SHP77 treated with DMSO at 0.1 percent for 48 hours (cell line): ENCODE data around the gene GRM4.

Source experiments
- DNase-seq: peaks from one replicate; lab custom pipeline; 2025; lab: John Stamatoyannopoulos, UW

GRM4 gene

GRCh38 chr6:34061348-34061747 is 84.5 kb downstream of the GRM4 start:
- DNase-seq: no peak

- no peak for DNase-seq
These were observed 86.0 kb downstream of the GRM4 start for GRCh38 chr6:34059914-34060313.

- DNase-seq: no peak
These were observed 86.7 kb downstream of the GRM4 start for GRCh38 chr6:34059136-34059731.

GRCh38 chr6:34057790-34058189 is 88.1 kb downstream of the GRM4 start:
- DNase-seq: no peak

GRCh38 chr6:34057191-34057590 is 88.7 kb downstream of the GRM4 start:
- DNase-seq: no peak

GRCh38 chr6:34056305-34057108 is 89.4 kb downstream of the GRM4 start:
- peak; percentile 35 for DNase-seq

GRCh38 chr6:34055223-34055933 is 90.5 kb downstream of the GRM4 start:
- DNase-seq: peak; percentile 27

GRCh38 chr6:34053721-34054120 is 92.2 kb downstream of the GRM4 start:
- no peak for DNase-seq

GRCh38 chr6:34052918-34053608 is 92.8 kb downstream of the GRM4 start:
- DNase-seq: no peak

- no peak for DNase-seq
These were observed 93.6 kb downstream of the GRM4 start for GRCh38 chr6:34052071-34052825.

- DNase-seq: no peak
These were observed 94.5 kb downstream of the GRM4 start for GRCh38 chr6:34051331-34051919.

GRCh38 chr6:34050691-34051090 is 95.2 kb downstream of the GRM4 start:
- no peak for DNase-seq

- no peak for DNase-seq
These were observed 96.2 kb downstream of the GRM4 start for GRCh38 chr6:34049395-34050342.

GRCh38 chr6:34047913-34048867 is 97.7 kb downstream of the GRM4 start:
- DNase-seq: no peak

GRCh38 chr6:34046617-34047016 is 99.3 kb downstream of the GRM4 start:
- DNase-seq: no peak

GRCh38 chr6:34045771-34046170 is 100.1 kb downstream of the GRM4 start:
- no peak for DNase-seq

- no peak for DNase-seq
These were observed 100.8 kb downstream of the GRM4 start for GRCh38 chr6:34044945-34045595.

GRCh38 chr6:34043359-34043758 is 102.5 kb downstream of the GRM4 start:
- DNase-seq: no peak
